ENCODE data around the gene DIAPH2.
"Not testable (repeated sequence)": the region's sequence is repeated elsewhere in the genome, so short reads cannot be mapped to it uniquely, and the experiment has no call there.

Gene DIAPH2

GRCh38 chrX:96719161-96719875, 34.7 kb downstream of the DIAPH2 start:
- no peak for DNase-seq

GRCh38 chrX:96721354-96721753, 36.7 kb downstream of the DIAPH2 start:
- no peak for DNase-seq

- DNase-seq: no peak
These were observed 38.1 kb downstream of the DIAPH2 start for GRCh38 chrX:96722781-96723180.

GRCh38 chrX:96729053-96729452, 44.4 kb downstream of the DIAPH2 start:
- no peak for DNase-seq

GRCh38 chrX:96729868-96730643, 45.4 kb downstream of the DIAPH2 start:
- DNase-seq: no peak

- not testable (repeated sequence) for DNase-seq
These were observed 46.4 kb downstream of the DIAPH2 start for GRCh38 chrX:96731000-96731399.

GRCh38 chrX:96743367-96744073, 58.9 kb downstream of the DIAPH2 start:
- DNase-seq: no peak

GRCh38 chrX:96752781-96753180, 68.1 kb downstream of the DIAPH2 start:
- no peak for DNase-seq

- no peak for DNase-seq
These were observed 68.6 kb downstream of the DIAPH2 start for GRCh38 chrX:96753230-96753629.

GRCh38 chrX:96756491-96756890, 71.8 kb downstream of the DIAPH2 start:
- no peak for DNase-seq

GRCh38 chrX:96761566-96761965, 76.9 kb downstream of the DIAPH2 start:
- DNase-seq: no peak

- DNase-seq: no peak
These were observed 79.0 kb downstream of the DIAPH2 start for GRCh38 chrX:96763608-96764007.

- DNase-seq: no peak
These were observed 80.2 kb downstream of the DIAPH2 start for GRCh38 chrX:96764864-96765263.

- DNase-seq: no peak
These were observed 85.7 kb downstream of the DIAPH2 start for GRCh38 chrX:96770315-96770714.

- DNase-seq: no peak
These were observed 86.8 kb downstream of the DIAPH2 start for GRCh38 chrX:96771486-96771885.

- no peak for DNase-seq
These were observed 89.5 kb downstream of the DIAPH2 start for GRCh38 chrX:96774116-96774515.

GRCh38 chrX:96776966-96777365, 92.3 kb downstream of the DIAPH2 start:
- no peak for DNase-seq

- no peak for DNase-seq
These were observed 106.9 kb downstream of the DIAPH2 start for GRCh38 chrX:96791559-96791958.

GRCh38 chrX:96792047-96792446, 107.4 kb downstream of the DIAPH2 start:
- no peak for DNase-seq

- no peak for DNase-seq
These were observed 114.3 kb downstream of the DIAPH2 start for GRCh38 chrX:96798982-96799381.

- no peak for DNase-seq
These were observed 122.7 kb downstream of the DIAPH2 start for GRCh38 chrX:96807318-96807717.

- no peak for DNase-seq
These were observed 136.3 kb downstream of the DIAPH2 start for GRCh38 chrX:96820935-96821334.

- DNase-seq: no peak
These were observed 139.5 kb downstream of the DIAPH2 start for GRCh38 chrX:96824166-96824565.

GRCh38 chrX:96833333-96833732, 148.7 kb downstream of the DIAPH2 start:
- no peak for DNase-seq

Data from activated CD4-positive, alpha-beta T cell treated with anti-CD3 and anti-CD28 coated beads, Interleukin-2, amount 50 U/mL, for 1 hour (primary cell).